Prostate gland (tissue), 2 donors: ENCODE measurements around the gene PLAAT5.

Source experiments
- POLR2A ChIP-seq: fragments of 450-650 bp; IDR thresholded peaks from one replicate; pipeline ENCODE4 v1.6.1; 2016; ENCODE audit warnings: antibody characterized with exemption, mild to moderate bottlenecking
- TF ChIP-seq, protein P1 (sequence below), 4 experiments: fragments of 200-600 bp in 2 of 4; fragments of 450-650 bp in 2 of 4; sonication (generic) in 2 of 4; IDR thresholded peaks; 1 replicate in 3 of 4; 2 replicates in 1 of 4; pipeline ENCODE4 v1.5.1; 2016 to 2019; ENCODE audit warnings: antibody characterized with exemption in 4 of 4, mild to moderate bottlenecking in 2 of 4, moderate library complexity in 2 of 4

DNA sequence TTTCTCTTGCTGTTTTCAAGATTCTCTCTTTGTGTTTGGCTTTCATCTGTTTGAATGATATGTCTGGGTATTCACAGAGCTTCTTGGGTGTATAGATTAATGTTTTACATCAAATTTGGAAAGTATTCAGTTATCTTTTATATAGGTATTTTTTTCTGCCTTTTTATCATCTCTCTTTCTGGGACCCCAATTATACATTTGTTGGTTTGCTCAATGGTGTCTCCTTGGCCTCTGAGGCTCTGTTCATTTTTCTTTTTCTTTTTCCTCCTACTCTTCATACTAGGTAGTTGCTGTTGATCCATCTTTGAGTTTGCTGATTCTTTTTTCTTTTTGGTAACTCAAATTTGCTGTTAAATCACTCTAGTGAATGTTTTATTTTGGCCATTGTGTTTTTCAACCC lies 14.3 kb downstream of the PLAAT5 start:
- TF ChIP-seq, protein P1, sequence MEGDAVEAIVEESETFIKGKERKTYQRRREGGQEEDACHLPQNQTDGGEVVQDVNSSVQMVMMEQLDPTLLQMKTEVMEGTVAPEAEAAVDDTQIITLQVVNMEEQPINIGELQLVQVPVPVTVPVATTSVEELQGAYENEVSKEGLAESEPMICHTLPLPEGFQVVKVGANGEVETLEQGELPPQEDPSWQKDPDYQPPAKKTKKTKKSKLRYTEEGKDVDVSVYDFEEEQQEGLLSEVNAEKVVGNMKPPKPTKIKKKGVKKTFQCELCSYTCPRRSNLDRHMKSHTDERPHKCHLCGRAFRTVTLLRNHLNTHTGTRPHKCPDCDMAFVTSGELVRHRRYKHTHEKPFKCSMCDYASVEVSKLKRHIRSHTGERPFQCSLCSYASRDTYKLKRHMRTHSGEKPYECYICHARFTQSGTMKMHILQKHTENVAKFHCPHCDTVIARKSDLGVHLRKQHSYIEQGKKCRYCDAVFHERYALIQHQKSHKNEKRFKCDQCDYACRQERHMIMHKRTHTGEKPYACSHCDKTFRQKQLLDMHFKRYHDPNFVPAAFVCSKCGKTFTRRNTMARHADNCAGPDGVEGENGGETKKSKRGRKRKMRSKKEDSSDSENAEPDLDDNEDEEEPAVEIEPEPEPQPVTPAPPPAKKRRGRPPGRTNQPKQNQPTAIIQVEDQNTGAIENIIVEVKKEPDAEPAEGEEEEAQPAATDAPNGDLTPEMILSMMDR (IDR thresholded peaks at IDR 0.05) = no peak
- TF ChIP-seq POLR2A = no peak
